Prostate gland (tissue), 2 donors: Measurements from ENCODE around the gene ATXN10. TPM values are rescaled to one million over a fixed set of nuclear protein-coding genes. Genes with fewer than 3 reads are reported as not detected.
A peak's percentile ranks its signal among the peaks of the same experiment; 100 is the strongest.

Source experiments
- DNase-seq: peaks from one replicate; pipeline ENCODE4 v3.0.0-alpha.2; 2019; ENCODE audit warnings: low spot score
- H3K27ac ChIP-seq, 2 donors: fragments of 200-600 bp; sonication (generic); 2 replicates each; pipeline ENCODE4 v1.5.1; 2017 to 2019
- H3K27me3 ChIP-seq: fragments of 200-600 bp; sonication (generic); replicated peaks from 2 replicates; pipeline ENCODE4 v1.5.1; 2019; ENCODE audit not compliant: insufficient read depth
- H3K36me3 ChIP-seq, 2 donors: fragments of 200-600 bp; sonication (generic); 1 replicate in 1 of 2; 2 replicates in 1 of 2; pipeline versions ENCODE4 v1.5.1 to v1.8.1; 2017 to 2019
- H3K4me1 ChIP-seq: fragments of 200-600 bp; sonication (generic); replicated peaks from 2 replicates; pipeline ENCODE4 v1.5.1; 2019
- H3K4me3 ChIP-seq, 2 donors: fragments of 200-600 bp; sonication (generic); 2 replicates each; pipeline ENCODE4 v1.5.1; 2017 to 2019
- H3K9me3 ChIP-seq: fragments of 200-600 bp; sonication (generic); 2 replicates; pipeline ENCODE4 v1.5.1; 2017
- POLR2A ChIP-seq: fragments of 450-650 bp; IDR thresholded peaks from one replicate; pipeline ENCODE4 v1.6.1; 2016; ENCODE audit warnings: antibody characterized with exemption, mild to moderate bottlenecking
- POLR2AphosphoS5 ChIP-seq: sonication (generic); formaldehyde crosslinking; IDR thresholded peaks from one replicate; pipeline ENCODE4 v1.6.1; 2017; ENCODE audit warnings: antibody characterized with exemption
- WGBS: methylation state at CpG from one replicate; pipeline ENCODE4 v1.1.5; 2018; 5-methylcytosine and 5-hydroxymethylcytosine counted together
- intact Hi-C: fragments of 100-400 bp; cut with DNase I; formaldehyde crosslinking; loops from one replicate; pipeline ENCODE4 v1.14.2; 2022
- total RNA-seq, 2 donors: library from RNA; depleted of rRNA; stranded (reverse); fragments of >200 nt; gene quantifications; one replicate each; pipeline ENCODE4 v1.1.0, GENCODE V29; 2016
- TF ChIP-seq, protein P1 (sequence below), 4 experiments: fragments of 200-600 bp in 2 of 4; fragments of 450-650 bp in 2 of 4; sonication (generic) in 2 of 4; IDR thresholded peaks; 1 replicate in 3 of 4; 2 replicates in 1 of 4; pipeline ENCODE4 v1.5.1; 2016 to 2019; ENCODE audit warnings: antibody characterized with exemption in 4 of 4, mild to moderate bottlenecking in 2 of 4, moderate library complexity in 2 of 4

The ATXN10 gene
- total RNA-seq, 2 donors from 2014 or later, result 125 to 148 TPM

DNA sequence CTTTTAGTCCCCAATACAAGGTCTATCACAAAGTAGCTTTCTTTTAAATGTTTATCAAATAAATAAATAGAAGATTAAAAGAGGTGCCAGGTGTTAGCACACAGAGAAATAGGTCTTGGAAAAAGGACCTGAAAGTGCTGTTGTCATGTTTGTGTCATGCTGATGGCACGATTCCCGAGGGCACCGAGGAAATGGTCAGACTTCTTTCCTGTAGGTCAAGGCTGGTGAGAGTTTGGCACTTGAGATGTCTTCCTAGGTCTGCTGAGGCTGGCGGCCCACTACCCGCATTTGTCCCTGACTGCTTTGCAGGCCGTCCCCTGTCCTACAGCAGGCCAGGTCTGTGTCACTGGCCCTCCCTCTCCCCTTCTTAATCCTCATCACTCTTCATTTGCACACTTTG, 112.1 kb downstream of the ATXN10 start:
- H3K27me3 ChIP-seq, result no peaks in the 10 kb centered on the region
- H3K27ac ChIP-seq, result no peak overlapping the region
- intact Hi-C loops, result no loop called here
- H3K4me3 ChIP-seq, result no peak overlapping the region
- no peaks in the 10 kb centered on the region for H3K9me3 ChIP-seq
- H3K36me3 ChIP-seq, result no peaks in the 10 kb centered on the region
- no peak for DNase-seq
- 90% methylated on average over 6 of the region's 6 CpGs for WGBS
- no peaks in the 10 kb centered on the region for H3K4me1 ChIP-seq
- no peak for TF ChIP-seq POLR2A
- no peak for TF ChIP-seq POLR2AphosphoS5
- TF ChIP-seq, protein P1, sequence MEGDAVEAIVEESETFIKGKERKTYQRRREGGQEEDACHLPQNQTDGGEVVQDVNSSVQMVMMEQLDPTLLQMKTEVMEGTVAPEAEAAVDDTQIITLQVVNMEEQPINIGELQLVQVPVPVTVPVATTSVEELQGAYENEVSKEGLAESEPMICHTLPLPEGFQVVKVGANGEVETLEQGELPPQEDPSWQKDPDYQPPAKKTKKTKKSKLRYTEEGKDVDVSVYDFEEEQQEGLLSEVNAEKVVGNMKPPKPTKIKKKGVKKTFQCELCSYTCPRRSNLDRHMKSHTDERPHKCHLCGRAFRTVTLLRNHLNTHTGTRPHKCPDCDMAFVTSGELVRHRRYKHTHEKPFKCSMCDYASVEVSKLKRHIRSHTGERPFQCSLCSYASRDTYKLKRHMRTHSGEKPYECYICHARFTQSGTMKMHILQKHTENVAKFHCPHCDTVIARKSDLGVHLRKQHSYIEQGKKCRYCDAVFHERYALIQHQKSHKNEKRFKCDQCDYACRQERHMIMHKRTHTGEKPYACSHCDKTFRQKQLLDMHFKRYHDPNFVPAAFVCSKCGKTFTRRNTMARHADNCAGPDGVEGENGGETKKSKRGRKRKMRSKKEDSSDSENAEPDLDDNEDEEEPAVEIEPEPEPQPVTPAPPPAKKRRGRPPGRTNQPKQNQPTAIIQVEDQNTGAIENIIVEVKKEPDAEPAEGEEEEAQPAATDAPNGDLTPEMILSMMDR (IDR thresholded peaks at IDR 0.05), result no peak

DNA sequence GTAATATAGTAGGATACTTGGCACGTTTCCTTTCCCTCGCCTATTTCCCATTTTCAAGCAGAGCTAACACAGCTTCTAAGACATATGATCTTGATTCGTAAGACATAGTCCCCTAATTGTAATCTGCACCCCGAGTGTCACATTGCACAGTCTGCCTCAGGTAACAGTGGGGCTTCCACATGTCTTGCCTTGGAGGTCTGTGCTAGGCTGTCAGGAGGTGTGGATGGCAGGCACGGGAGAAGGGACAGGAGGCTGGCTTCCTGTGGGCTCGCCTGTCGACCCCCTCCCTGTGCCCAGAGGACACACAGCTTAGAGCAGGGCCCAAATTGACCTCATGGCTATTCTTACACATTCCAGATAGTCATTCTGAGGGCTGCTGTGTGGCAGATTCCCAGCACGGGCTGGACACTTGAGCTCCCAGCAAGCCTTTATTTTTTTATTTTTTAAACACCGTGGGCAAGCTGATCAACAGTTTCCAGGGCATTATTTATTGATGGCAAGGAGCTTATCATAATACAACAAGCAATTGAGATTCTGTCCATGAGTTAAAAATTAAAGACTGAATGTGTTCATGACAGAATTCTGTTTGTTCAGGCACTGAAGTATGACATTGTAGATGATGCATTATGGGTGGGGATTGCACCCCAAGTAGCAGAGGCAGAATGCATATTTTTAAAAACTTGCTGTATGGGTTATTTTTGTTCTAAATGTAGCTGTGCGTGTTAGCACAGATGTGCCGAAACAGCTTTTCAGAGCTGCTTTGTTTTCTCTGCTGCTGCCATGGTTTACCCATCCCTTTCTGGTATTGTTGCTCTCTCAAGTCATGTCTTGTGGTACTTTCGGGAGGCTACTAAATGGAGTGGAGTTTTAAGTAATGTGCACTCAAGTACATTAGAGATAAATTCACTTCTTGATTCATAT, 113.0 kb downstream of the ATXN10 start:
- intact Hi-C loops, result no loop called here
- no peak for DNase-seq
- Histone ChIP-seq H3K27ac (no peak overlapping the region), H3K4me3 (no peak overlapping the region), H3K9me3 (no peaks in the 10 kb centered on the region), H3K27me3 (no peaks in the 10 kb centered on the region), H3K4me1 (no peaks in the 10 kb centered on the region), H3K36me3 (no peaks in the 10 kb centered on the region)
- TF ChIP-seq POLR2A (no peak), POLR2AphosphoS5 (no peak)
- TF ChIP-seq, protein P1 (IDR thresholded peaks at IDR 0.05), result no peak
- WGBS, result 66% methylated on average over 12 of the region's 12 CpGs

DNA sequence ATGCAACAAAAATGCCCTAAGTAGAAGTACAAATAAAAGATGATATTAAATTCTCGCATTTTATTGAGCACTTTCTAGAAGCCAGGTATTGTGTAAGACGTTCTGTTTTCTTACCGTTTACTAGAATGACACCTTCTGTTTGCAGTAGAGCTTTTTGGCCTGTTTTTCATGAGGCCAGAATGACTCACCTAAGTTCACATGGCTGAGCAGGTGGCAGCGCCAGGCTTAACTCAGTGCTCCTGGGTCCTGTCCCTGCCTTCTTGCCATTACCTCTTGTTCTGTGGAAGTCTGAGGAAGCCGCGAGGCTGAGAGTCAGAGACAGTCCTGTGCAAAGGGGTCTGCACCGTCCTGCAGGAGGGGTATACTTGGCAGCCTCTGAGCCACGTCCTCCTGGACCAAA, 113.8 kb downstream of the ATXN10 start:
- H3K27me3 ChIP-seq, result no peaks in the 10 kb centered on the region
- TF ChIP-seq POLR2A (no peak), POLR2AphosphoS5 (peak; percentile 84)
- TF ChIP-seq, protein P1 (IDR thresholded peaks at IDR 0.05), result no peak
- 37% methylated on average over 8 of the region's 8 CpGs for WGBS
- DNase-seq, result peak; percentile 60
- intact Hi-C loops, result no loop called here
- no peak overlapping the region for H3K4me3 ChIP-seq
- no peaks in the 10 kb centered on the region for H3K4me1 ChIP-seq
- H3K9me3 ChIP-seq, result no peaks in the 10 kb centered on the region
- no peak overlapping the region for H3K27ac ChIP-seq
- no peaks in the 10 kb centered on the region for H3K36me3 ChIP-seq

DNA sequence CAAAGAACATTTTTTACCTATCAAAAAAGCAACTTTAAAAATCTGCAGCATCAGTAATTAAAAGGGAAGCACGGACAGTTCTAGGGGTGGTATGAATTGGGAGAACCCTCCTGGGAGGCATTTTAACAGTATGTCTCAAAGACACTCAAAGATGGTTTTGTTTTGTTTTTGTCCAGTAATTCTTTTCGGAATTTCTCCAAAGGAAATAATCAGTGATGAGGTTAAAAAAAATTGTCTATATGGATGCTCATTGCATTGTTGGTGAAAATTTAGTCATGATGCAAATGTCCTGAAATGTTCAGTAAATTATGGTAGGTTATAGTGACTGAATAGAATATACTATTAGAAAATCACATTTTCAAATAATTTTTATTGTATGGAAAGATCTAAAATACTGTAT, 115.1 kb downstream of the ATXN10 start:
- DNase-seq, result no peak
- WGBS, result 32% methylated on average over 2 of the region's 2 CpGs
- intact Hi-C loops, result no loop called here
- TF ChIP-seq, protein P1 (IDR thresholded peaks at IDR 0.05), result no peak
- TF ChIP-seq POLR2A (no peak), POLR2AphosphoS5 (no peak)
- H3K4me3 ChIP-seq, result no peak overlapping the region
- no peaks in the 10 kb centered on the region for H3K27me3 ChIP-seq
- no peaks in the 10 kb centered on the region for H3K4me1 ChIP-seq
- no peak overlapping the region for H3K27ac ChIP-seq
- no peaks in the 10 kb centered on the region for H3K9me3 ChIP-seq
- H3K36me3 ChIP-seq, result no peaks in the 10 kb centered on the region

DNA sequence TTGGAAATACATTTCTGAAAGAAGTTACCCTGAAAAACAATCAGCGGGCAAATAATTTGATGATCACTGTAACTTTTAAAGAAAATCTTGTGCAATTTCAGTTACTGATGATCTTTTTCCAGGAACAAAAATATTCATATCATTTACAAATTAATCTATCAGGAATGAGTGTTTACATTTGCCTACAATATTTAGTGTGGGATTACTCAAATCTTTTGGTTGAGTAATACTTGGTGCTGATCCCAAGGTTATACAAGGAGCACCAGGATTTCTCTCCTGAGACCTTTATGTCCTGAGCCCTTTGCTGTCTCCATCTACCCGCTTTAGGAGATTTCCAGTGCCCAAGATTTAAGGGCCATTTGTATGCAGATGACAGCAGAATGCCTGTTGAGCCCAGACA, 116.1 kb downstream of the ATXN10 start:
- 93% methylated on average over 2 of the region's 2 CpGs for whole genome bisulfite sequencing
- TF ChIP-seq POLR2A (no peak), POLR2AphosphoS5 (no peak)
- TF ChIP-seq, protein P1 (IDR thresholded peaks at IDR 0.05), result no peak
- intact Hi-C loops, result no loop called here
- Histone ChIP-seq H3K27me3 (no peaks in the 10 kb centered on the region), H3K36me3 (no peaks in the 10 kb centered on the region), H3K9me3 (no peaks in the 10 kb centered on the region), H3K27ac (no peak overlapping the region), H3K4me3 (no peak overlapping the region), H3K4me1 (no peaks in the 10 kb centered on the region)
- DNase-seq, result no peak
